ENCODE results near the gene DDX1. TPM values are rescaled to one million over a fixed set of nuclear protein-coding genes. Genes with fewer than 3 reads are reported as not detected.

Gene DDX1
- total RNA-seq, 3 donors from 2014 or later: 57.4 to 72.6 (median 71.0) TPM

DNA sequence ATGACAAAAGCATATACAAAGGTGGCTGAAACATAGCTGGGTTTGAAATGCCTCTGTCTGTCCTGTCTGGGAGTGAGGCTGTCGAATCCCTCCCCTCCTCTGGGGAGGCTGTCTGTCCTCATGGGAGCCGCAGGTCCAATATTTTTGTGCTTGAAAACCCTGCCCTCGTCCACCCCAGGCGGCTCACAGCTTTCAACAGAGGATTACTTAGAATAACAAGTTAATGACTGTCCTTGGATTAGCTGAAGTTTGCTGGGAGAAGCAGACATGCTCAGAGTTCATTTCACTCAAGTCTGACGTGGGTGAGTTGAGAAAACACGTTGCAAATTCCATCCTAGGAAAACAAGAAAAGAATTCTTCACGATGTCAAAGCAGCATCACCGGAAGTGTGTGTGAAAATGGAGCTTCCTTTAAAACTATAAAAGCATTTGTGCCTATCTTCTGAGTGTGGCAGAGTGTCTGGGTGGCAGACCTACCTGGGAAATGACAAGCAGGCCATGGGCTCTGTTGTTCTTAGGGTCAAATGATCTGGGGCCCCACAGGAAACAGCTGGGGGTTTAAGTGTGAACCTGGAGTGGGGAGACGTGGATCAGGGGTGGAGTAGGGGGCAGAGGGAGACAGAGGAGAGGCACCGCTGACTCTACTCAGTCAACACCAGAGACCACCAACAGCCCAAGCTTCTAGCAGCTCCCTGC, 77.1 kb downstream of the DDX1 start:
- no peaks in the 10 kb centered on the region for H3K27me3 ChIP-seq
- H3K4me1 ChIP-seq: no peaks in the 10 kb centered on the region
- TF ChIP-seq POLR2A (IDR thresholded peaks at IDR 0.05) (no peak), POLR2AphosphoS5 (IDR thresholded peaks at IDR 0.05) (no peak)
- TF ChIP-seq, protein P1, sequence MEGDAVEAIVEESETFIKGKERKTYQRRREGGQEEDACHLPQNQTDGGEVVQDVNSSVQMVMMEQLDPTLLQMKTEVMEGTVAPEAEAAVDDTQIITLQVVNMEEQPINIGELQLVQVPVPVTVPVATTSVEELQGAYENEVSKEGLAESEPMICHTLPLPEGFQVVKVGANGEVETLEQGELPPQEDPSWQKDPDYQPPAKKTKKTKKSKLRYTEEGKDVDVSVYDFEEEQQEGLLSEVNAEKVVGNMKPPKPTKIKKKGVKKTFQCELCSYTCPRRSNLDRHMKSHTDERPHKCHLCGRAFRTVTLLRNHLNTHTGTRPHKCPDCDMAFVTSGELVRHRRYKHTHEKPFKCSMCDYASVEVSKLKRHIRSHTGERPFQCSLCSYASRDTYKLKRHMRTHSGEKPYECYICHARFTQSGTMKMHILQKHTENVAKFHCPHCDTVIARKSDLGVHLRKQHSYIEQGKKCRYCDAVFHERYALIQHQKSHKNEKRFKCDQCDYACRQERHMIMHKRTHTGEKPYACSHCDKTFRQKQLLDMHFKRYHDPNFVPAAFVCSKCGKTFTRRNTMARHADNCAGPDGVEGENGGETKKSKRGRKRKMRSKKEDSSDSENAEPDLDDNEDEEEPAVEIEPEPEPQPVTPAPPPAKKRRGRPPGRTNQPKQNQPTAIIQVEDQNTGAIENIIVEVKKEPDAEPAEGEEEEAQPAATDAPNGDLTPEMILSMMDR (IDR thresholded peaks at IDR 0.05): no peak
- no peak for DNase-seq (ENCODE audit: low spot score in 2 of 2)
- no peaks in the 10 kb centered on the region for H3K36me3 ChIP-seq
- no peak overlapping the region for H3K4me3 ChIP-seq
- H3K27ac ChIP-seq: peak overlapping the region in 1 of 2 donors; percentile 61
- no peaks in the 10 kb centered on the region for H3K9me3 ChIP-seq
- intact Hi-C loops (cut with DNase I; ENCODE audit: low total_unique reads): no loop called here

DNA sequence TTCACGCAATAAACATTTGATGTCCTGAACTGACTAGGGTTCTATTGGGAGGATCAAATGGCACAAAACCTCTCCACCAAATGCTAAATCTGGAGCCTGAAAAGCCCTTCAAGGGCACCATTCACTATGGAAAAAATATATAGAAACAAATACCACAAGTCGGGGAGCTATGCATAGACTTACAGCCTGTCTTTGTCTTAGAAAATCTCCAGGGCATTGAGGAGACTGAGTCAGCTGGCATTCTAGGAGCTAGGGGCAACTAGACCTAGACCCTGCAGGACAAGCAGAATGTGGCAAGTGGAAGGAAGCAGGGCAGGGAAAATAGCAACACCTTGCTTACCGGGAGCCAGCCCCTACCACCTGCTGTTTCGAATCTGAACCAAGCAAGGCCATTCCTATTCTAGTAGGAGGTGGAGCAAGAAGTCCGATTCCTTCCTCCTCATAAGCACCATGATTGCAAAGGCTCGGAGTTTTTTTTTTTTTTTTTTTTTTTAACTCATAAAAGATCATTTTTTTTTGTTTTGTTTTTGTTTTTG, 77.8 kb downstream of the DDX1 start:
- no peak overlapping the region for H3K27ac ChIP-seq
- H3K9me3 ChIP-seq: no peaks in the 10 kb centered on the region
- intact Hi-C loops (cut with DNase I; ENCODE audit: low total_unique reads): no loop called here
- H3K4me3 ChIP-seq: no peak overlapping the region
- H3K4me1 ChIP-seq: no peaks in the 10 kb centered on the region
- TF ChIP-seq, protein P1 (IDR thresholded peaks at IDR 0.05): no peak
- TF ChIP-seq POLR2A (IDR thresholded peaks at IDR 0.05) (no peak), POLR2AphosphoS5 (IDR thresholded peaks at IDR 0.05) (no peak)
- no peaks in the 10 kb centered on the region for H3K36me3 ChIP-seq
- H3K27me3 ChIP-seq: no peaks in the 10 kb centered on the region
- no peak for DNase-seq (ENCODE audit: low spot score in 2 of 2)

DNA sequence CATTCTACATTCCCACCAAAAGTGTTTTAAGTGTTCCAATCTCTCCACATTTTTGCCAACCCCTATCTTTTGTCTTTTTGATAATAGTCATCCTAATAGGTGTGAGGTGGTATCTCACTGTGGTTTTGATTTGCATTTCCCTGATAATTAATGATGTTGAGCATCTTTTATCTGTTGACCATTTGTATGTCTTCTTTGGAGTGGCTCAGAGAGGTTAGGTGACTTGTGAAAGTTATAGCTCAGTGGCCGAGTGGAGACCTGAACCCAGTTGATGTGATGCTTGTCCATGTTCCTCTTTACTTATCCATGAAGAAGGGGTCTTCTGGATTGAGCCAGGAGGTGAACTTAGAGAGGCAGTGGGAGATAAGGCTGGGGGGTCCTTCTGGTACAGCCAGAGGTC, 78.8 kb downstream of the DDX1 start:
- TF ChIP-seq POLR2A (IDR thresholded peaks at IDR 0.05) (no peak), POLR2AphosphoS5 (IDR thresholded peaks at IDR 0.05) (no peak)
- TF ChIP-seq, protein P1 (IDR thresholded peaks at IDR 0.05): no peak
- Histone ChIP-seq H3K36me3 (no peaks in the 10 kb centered on the region), H3K27ac (no peak overlapping the region), H3K27me3 (no peaks in the 10 kb centered on the region), H3K4me3 (no peak overlapping the region), H3K4me1 (no peaks in the 10 kb centered on the region), H3K9me3 (no peaks in the 10 kb centered on the region)
- no peak for DNase-seq (ENCODE audit: low spot score in 2 of 2)
- intact Hi-C loops (cut with DNase I; ENCODE audit: low total_unique reads): no loop called here

DNA sequence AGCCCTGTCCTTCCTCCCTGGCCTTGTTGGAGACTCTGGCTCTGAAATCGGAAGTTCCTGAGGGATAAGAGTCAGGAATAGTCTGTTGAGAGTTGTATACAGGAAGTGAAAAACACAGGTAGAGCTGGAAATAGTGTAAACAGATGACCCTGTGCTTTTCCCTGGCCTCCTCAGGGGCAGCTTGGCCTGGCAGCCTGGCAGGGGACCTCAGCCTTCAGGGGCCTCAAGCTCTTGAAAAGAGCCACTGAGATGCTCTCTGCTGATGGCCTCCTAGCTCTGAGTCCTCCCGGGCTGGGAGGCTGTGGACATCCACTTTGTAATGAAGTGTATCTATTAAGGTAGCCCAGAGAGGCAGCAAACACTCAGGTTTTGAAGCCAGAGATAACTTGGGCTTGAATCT, 79.3 kb downstream of the DDX1 start:
- no peaks in the 10 kb centered on the region for H3K27me3 ChIP-seq

DNA sequence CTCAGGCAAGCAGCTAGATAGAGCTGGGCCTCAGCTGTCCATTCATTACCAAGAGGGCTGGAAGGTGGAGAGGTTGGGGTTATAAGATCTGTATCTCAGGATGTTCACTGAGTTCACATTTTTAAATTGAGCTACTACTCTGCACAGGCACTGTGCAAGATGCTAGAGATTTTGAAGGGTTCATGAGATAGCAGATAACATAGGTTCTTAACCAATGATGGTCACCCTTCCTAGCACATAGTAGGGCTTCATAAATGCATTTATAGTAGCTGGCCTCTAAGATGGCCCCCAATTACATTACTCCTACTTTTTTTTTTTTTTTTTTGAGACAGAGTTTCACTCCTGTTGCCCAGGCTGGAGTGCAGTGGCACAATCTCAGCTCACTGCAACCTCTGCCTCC, 79.7 kb downstream of the DDX1 start:
- H3K27me3 ChIP-seq: no peaks in the 10 kb centered on the region
- no peaks in the 10 kb centered on the region for H3K4me1 ChIP-seq
- DNase-seq (ENCODE audit: low spot score in 2 of 2): no peak
- TF ChIP-seq POLR2AphosphoS5 (IDR thresholded peaks at IDR 0.05) (no peak), POLR2A (IDR thresholded peaks at IDR 0.05) (no peak)
- TF ChIP-seq, protein P1 (IDR thresholded peaks at IDR 0.05): no peak
- intact Hi-C loops (cut with DNase I; ENCODE audit: low total_unique reads): no loop called here
- H3K27ac ChIP-seq: no peak overlapping the region
- H3K36me3 ChIP-seq: no peaks in the 10 kb centered on the region
- H3K4me3 ChIP-seq: no peak overlapping the region
- H3K9me3 ChIP-seq: no peaks in the 10 kb centered on the region

More for the DNA sequence above, 79.3 kb downstream of the DDX1 start:
- TF ChIP-seq, protein P1 (IDR thresholded peaks at IDR 0.05): no peak
- no peak for TF ChIP-seq POLR2A (IDR thresholded peaks at IDR 0.05)
- TF ChIP-seq POLR2AphosphoS5 (IDR thresholded peaks at IDR 0.05): no peak
- no peak overlapping the region for H3K27ac ChIP-seq
- no peak overlapping the region for H3K4me3 ChIP-seq
- H3K9me3 ChIP-seq: no peaks in the 10 kb centered on the region
- no peaks in the 10 kb centered on the region for H3K36me3 ChIP-seq
- intact Hi-C loops (cut with DNase I; ENCODE audit: low total_unique reads): no loop called here
- DNase-seq (ENCODE audit: low spot score in 2 of 2): no peak
- H3K4me1 ChIP-seq: no peaks in the 10 kb centered on the region

All from breast epithelium (tissue), 4 donors.